ENCODE results near the gene DNM1L. TPM values are rescaled to one million over a fixed set of nuclear protein-coding genes. Genes with fewer than 3 reads are reported as not detected.

The DNM1L gene
- polyA plus RNA-seq (2011; rRNA removed), result 49.1 and 68.2 TPM in 2 replicates
- polyA minus RNA-seq (2011; rRNA and poly(A)+ RNA removed), result 41.4 and 56.6 TPM in 2 replicates

DNA sequence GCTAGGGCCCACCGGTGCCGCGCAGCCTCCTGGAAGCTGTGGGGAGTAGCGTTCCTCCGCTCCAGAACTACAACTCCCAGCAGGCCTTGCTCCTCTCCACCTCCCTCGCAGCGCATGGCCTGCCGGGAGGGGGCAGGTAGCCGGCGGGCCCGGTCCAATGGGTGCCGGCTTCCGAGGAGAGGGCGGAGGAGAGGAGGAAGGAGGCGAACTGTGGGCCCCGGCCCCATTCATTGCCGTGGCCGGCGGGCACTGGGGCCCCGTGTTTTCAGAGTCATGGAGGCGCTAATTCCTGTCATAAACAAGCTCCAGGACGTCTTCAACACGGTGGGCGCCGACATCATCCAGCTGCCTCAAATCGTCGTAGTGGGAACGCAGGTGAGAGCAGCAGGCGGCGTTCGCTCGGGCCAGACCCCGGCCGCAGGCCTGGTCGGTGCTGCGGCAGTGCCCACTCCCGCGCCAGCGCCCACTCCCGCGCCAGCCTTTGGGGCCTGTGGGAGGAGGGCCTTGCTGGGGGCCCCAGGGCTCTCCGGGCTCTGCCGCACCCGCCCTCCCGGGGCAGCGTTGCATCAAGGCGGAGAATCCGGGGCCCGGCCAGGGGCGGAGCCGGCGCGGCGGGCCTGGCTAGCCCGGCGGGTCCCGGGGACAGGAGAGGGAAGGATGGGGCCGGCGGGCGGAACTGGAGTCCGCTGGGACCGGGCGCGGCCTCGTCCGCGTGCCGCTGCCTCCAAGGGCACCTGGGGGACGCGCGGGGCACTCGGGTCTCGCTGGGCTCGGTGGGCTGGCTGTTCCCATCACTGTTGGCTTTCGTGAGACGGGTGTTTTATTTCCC is at the start of gene DNM1L:
Gene DNM1L (plus strand): TSS at position 211 of the 829 bp plus-strand sequence. CDS start 63 bp downstream, at position 274.
- H3K27me3 ChIP-seq (ENCODE audit: control insufficient read depth, insufficient read depth, low read length), result no peaks in the 10 kb centered on the region
- TF ChIP-seq, protein P1, sequence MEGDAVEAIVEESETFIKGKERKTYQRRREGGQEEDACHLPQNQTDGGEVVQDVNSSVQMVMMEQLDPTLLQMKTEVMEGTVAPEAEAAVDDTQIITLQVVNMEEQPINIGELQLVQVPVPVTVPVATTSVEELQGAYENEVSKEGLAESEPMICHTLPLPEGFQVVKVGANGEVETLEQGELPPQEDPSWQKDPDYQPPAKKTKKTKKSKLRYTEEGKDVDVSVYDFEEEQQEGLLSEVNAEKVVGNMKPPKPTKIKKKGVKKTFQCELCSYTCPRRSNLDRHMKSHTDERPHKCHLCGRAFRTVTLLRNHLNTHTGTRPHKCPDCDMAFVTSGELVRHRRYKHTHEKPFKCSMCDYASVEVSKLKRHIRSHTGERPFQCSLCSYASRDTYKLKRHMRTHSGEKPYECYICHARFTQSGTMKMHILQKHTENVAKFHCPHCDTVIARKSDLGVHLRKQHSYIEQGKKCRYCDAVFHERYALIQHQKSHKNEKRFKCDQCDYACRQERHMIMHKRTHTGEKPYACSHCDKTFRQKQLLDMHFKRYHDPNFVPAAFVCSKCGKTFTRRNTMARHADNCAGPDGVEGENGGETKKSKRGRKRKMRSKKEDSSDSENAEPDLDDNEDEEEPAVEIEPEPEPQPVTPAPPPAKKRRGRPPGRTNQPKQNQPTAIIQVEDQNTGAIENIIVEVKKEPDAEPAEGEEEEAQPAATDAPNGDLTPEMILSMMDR (IDR thresholded peaks at IDR 0.05; ENCODE audit: low read depth, low read length), result no peak
- POLR2A ChIA-PET, result interaction anchor here (0.5 to 2.5 kb wide), 6 partner anchors 38 to 1026 kb away, joined by 3 to 10 read pairs (median 6); no protein-coding TSS in a partner anchor
- H3K4me3 ChIP-seq (ENCODE audit: low read depth, low read length), result peak within 1 kb of the TSS; percentile 85
- peak; percentile 90 for DNase-seq (ENCODE audit: low read depth, low spot score)
- peak within 1 kb of the TSS; percentile 80 for H3K27ac ChIP-seq (ENCODE audit: low read depth, low read length)
- CTCF ChIA-PET, result no interaction called here
- peaks cover 3% of the 10 kb centered on the region; the same call in 1 of the 2 replicates for H3K9me3 ChIP-seq (ENCODE audit: control insufficient read depth, insufficient read depth, low read length)

DNA sequence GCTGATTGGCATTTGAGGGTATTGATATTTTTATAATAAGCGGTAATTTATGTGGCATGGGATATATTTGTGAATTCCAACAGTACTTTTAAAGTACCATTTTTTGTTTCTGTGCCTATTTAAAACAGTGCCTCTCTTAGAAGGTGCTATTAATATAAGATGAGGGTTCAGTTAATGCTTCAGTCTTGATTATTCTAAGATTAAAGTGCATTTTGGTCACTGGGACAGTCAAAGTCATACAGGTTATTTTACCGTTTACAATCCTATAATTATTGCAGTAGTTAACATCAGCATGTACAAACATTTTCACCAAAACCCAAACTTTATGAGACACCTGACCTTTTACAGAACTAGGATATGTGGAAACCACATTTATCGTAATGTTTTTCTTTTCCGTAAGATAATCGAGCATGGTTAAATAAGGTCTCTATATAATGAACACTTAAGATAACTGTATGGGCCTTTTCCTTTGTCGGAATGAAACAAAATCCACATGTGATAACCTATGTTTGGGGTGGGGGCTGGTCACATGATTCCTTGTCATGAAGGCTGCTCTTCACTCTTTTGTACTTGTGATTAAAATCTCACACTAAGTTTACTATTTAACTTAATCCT is 37.7 kb upstream of the DNM1L start:
- Histone ChIP-seq H3K27me3 (ENCODE audit: control insufficient read depth, insufficient read depth, low read length) (no peaks in the 10 kb centered on the region), H3K4me3 (ENCODE audit: low read depth, low read length) (no peak overlapping the region), H3K9me3 (ENCODE audit: control insufficient read depth, insufficient read depth, low read length) (no peaks in the 10 kb centered on the region), H3K27ac (ENCODE audit: low read depth, low read length) (no peak overlapping the region)
- no peak for DNase-seq (ENCODE audit: low read depth, low spot score)
- POLR2A ChIA-PET, result no interaction called here
- CTCF ChIA-PET, result no interaction called here
- TF ChIP-seq, protein P1 (IDR thresholded peaks at IDR 0.05; ENCODE audit: low read depth, low read length), result no peak

GRCh38 chr12:32644431-32644830 is 34.7 kb upstream of the DNM1L start:
- H3K27ac ChIP-seq (ENCODE audit: low read depth, low read length), result no peak overlapping the region
- H3K9me3 ChIP-seq (ENCODE audit: control insufficient read depth, insufficient read depth, low read length), result no peaks in the 10 kb centered on the region
- TF ChIP-seq, protein P1 (IDR thresholded peaks at IDR 0.05; ENCODE audit: low read depth, low read length), result no peak
- H3K4me3 ChIP-seq (ENCODE audit: low read depth, low read length), result no peak overlapping the region
- no peaks in the 10 kb centered on the region for H3K27me3 ChIP-seq (ENCODE audit: control insufficient read depth, insufficient read depth, low read length)
- CTCF ChIA-PET, result interaction anchor here (0.6 kb wide), 1 partner anchor 13 kb away, joined by 13 read pairs; no protein-coding TSS in a partner anchor
- DNase-seq (ENCODE audit: low read depth, low spot score), result no peak
- POLR2A ChIA-PET, result no interaction called here

- CTCF ChIA-PET, result interaction anchor here (1.2 kb wide), 1 partner anchor 10 kb away, joined by 7 read pairs; no protein-coding TSS in a partner anchor
- Histone ChIP-seq H3K9me3 (ENCODE audit: control insufficient read depth, insufficient read depth, low read length) (no peaks in the 10 kb centered on the region), H3K27ac (ENCODE audit: low read depth, low read length) (no peak overlapping the region), H3K27me3 (ENCODE audit: control insufficient read depth, insufficient read depth, low read length) (no peaks in the 10 kb centered on the region), H3K4me3 (ENCODE audit: low read depth, low read length) (no peak overlapping the region)
- no peak for DNase-seq (ENCODE audit: low read depth, low spot score)
- POLR2A ChIA-PET, result no interaction called here
- TF ChIP-seq, protein P1 (IDR thresholded peaks at IDR 0.05; ENCODE audit: low read depth, low read length), result no peak
Measured at GRCh38 chr12:32647275-32647674, 31.8 kb upstream of the DNM1L start.

GRCh38 chr12:32650508-32650907 is 28.6 kb upstream of the DNM1L start:
- ChIA-PET CTCF (no interaction called here), POLR2A (interaction anchor here (0.6 kb wide), 1 partner anchor 117 kb away, joined by 4 read pairs; no protein-coding TSS in a partner anchor)
- TF ChIP-seq, protein P1 (IDR thresholded peaks at IDR 0.05; ENCODE audit: low read depth, low read length), result no peak
- H3K4me3 ChIP-seq (ENCODE audit: low read depth, low read length), result no peak overlapping the region
- H3K9me3 ChIP-seq (ENCODE audit: control insufficient read depth, insufficient read depth, low read length), result no peaks in the 10 kb centered on the region
- H3K27me3 ChIP-seq (ENCODE audit: control insufficient read depth, insufficient read depth, low read length), result no peaks in the 10 kb centered on the region
- no peak overlapping the region for H3K27ac ChIP-seq (ENCODE audit: low read depth, low read length)
- no peak for DNase-seq (ENCODE audit: low read depth, low spot score)
